GM12801 (cell line): ENCODE results near the gene FGD2.

Experiments used
- CTCF ChIP-seq: IDR thresholded peaks from one replicate; pipeline ENCODE4 v1.5.1; 2011; ENCODE audit warnings: control low read depth; ENCODE audit not compliant: insufficient read length; ENCODE audit errors: extremely low read depth

Gene FGD2

GRCh38 chr6:36986704-36987047 lies 18.8 kb upstream of the FGD2 start:
- TF ChIP-seq CTCF = no peak

GRCh38 chr6:36989264-36989663 lies 16.2 kb upstream of the FGD2 start:
- TF ChIP-seq CTCF = no peak

- no peak for TF ChIP-seq CTCF
Measured at GRCh38 chr6:36997811-36998722, 7.4 kb upstream of the FGD2 start.

GRCh38 chr6:36998723-36999038 lies 6.8 kb upstream of the FGD2 start:
- TF ChIP-seq CTCF = no peak

- no peak for TF ChIP-seq CTCF
Measured at GRCh38 chr6:36999061-36999750, 6.2 kb upstream of the FGD2 start.

GRCh38 chr6:36999751-37000125 lies 5.7 kb upstream of the FGD2 start:
- no peak for TF ChIP-seq CTCF

GRCh38 chr6:37004044-37004980 lies 1.1 kb upstream of the FGD2 start:
- TF ChIP-seq CTCF = no peak
